Measurements from ENCODE around the gene RAB33B.
"Not testable (repeated sequence)": the region's sequence is repeated elsewhere in the genome, so short reads cannot be mapped to it uniquely, and the experiment has no call there.

Gene RAB33B

GRCh38 chr4:139454111-139455045, at the start of gene RAB33B:
RAB33B (plus strand) TSS chr4:139454121; CDS start chr4:139454196, 75 bp downstream.
- DNase-seq = peak; percentile 1 to 95 (median 90)

GRCh38 chr4:139410312-139410711, 43.6 kb upstream of the RAB33B start:
- DNase-seq = no peak

GRCh38 chr4:139414671-139415210, 39.2 kb upstream of the RAB33B start:
- DNase-seq = not testable (repeated sequence)

- DNase-seq = peak; percentile 36 to 74 (median 61)
Observed at GRCh38 chr4:139416073-139416673, 37.7 kb upstream of the RAB33B start.

- DNase-seq = peak; percentile 54 to 74 (median 58)
Observed at GRCh38 chr4:139419388-139419914, 34.5 kb upstream of the RAB33B start.

- no peak for DNase-seq
Observed at GRCh38 chr4:139420652-139421051, 33.3 kb upstream of the RAB33B start.

GRCh38 chr4:139436122-139436521, 17.8 kb upstream of the RAB33B start:
- DNase-seq = no peak

- DNase-seq = no peak
Observed at GRCh38 chr4:139438141-139438540, 15.8 kb upstream of the RAB33B start.

GRCh38 chr4:139441029-139441428, 12.9 kb upstream of the RAB33B start:
- DNase-seq = no peak

GRCh38 chr4:139443661-139444060, 10.3 kb upstream of the RAB33B start:
- DNase-seq = no peak

- not testable (repeated sequence) for DNase-seq
Observed at GRCh38 chr4:139444881-139445280, 9.0 kb upstream of the RAB33B start.

GRCh38 chr4:139447078-139447477, 6.8 kb upstream of the RAB33B start:
- not testable (repeated sequence) for DNase-seq

GRCh38 chr4:139450586-139450985, 3.3 kb upstream of the RAB33B start:
- no peak for DNase-seq

GRCh38 chr4:139451997-139452396, 1.9 kb upstream of the RAB33B start:
- DNase-seq = no peak

GRCh38 chr4:139453041-139453370, 915 bp upstream of the RAB33B start:
- DNase-seq = no peak

GRCh38 chr4:139453371-139454110, 380 bp upstream of the RAB33B start:
- peak; percentile 97 to 99 (median 99) for DNase-seq

- DNase-seq = no peak
Observed at GRCh38 chr4:139455126-139455538, 1.2 kb downstream of the RAB33B start.

GRCh38 chr4:139457318-139457717, 3.4 kb downstream of the RAB33B start:
- DNase-seq = no peak

- DNase-seq = no peak
Observed at GRCh38 chr4:139458543-139458942, 4.6 kb downstream of the RAB33B start.

- DNase-seq = no peak
Observed at GRCh38 chr4:139458999-139459398, 5.1 kb downstream of the RAB33B start.

GRCh38 chr4:139460565-139460964, 6.6 kb downstream of the RAB33B start:
- DNase-seq = no peak

GRCh38 chr4:139461022-139461628, 7.2 kb downstream of the RAB33B start:
- peak in 1 of 3 donors; percentile 7 for DNase-seq

Measured in suppressor macrophage treated with lipopolysaccharide for 1 hour (primary cell).